Heart left ventricle (tissue), 16 donors: ENCODE results near the gene SLC29A3. TPM values are rescaled to one million over a fixed set of nuclear protein-coding genes. Genes with fewer than 3 reads are reported as not detected.

Experiments used
- ATAC-seq, 4 donors: fragments of 200-7000 bp; cut with Tn5 transposase; one replicate each; pipeline ENCODE4 v1.9.1; 2020 to 2022; ENCODE audit warnings: moderate library complexity in 4 of 4, mild to moderate bottlenecking in 3 of 4, moderate number of reproducible peaks in 1 of 4
- DNase-seq, 5 donors: peaks; one replicate each; pipeline ENCODE4 v3.0.0-alpha.2; 2020
- H3K27ac ChIP-seq, 12 donors: fragments of 200-600 bp; sonication (generic) in 4 of 12; one replicate each; pipeline versions ENCODE4 v1.5.0 to v1.8.0; 2016 to 2022; ENCODE audit warnings: mild to moderate bottlenecking in 2 of 12
- H3K27me3 ChIP-seq, 9 donors: fragments of 200-600 bp; sonication (generic) in 2 of 9; one replicate each; pipeline versions ENCODE4 v1.5.1 to v1.8.0; 2016 to 2022; ENCODE audit warnings: mild to moderate bottlenecking in 3 of 9
- H3K36me3 ChIP-seq, 9 donors: fragments of 200-600 bp; sonication (generic) in 2 of 9; one replicate each; pipeline versions ENCODE4 v1.5.0 to v1.8.0; 2018 to 2022; ENCODE audit warnings: mild to moderate bottlenecking in 2 of 9
- H3K4me1 ChIP-seq, 12 donors: fragments of 200-600 bp; sonication (generic) in 4 of 12; one replicate each; pipeline versions ENCODE4 v1.5.0 to v1.8.0; 2016 to 2022; ENCODE audit warnings: mild to moderate bottlenecking in 3 of 12
- H3K4me3 ChIP-seq, 12 donors: fragments of 200-600 bp; sonication (generic) in 4 of 12; one replicate each; pipeline versions ENCODE4 v1.5.0 to v1.8.0; 2017 to 2022; ENCODE audit warnings: mild to moderate bottlenecking in 9 of 12, moderate library complexity in 4 of 12
- H3K9me3 ChIP-seq, 12 donors: fragments of 200-600 bp; sonication (generic) in 4 of 12; one replicate each; pipeline versions ENCODE4 v1.5.0 to v1.8.0; 2016 to 2022; ENCODE audit warnings: mild to moderate bottlenecking in 1 of 12
- POLR2A ChIP-seq, 2 donors: fragments of 450-650 bp; IDR thresholded peaks; one replicate each; pipeline ENCODE4 v1.6.1; 2017; ENCODE audit warnings: antibody characterized with exemption in 2 of 2, mild to moderate bottlenecking in 2 of 2, moderate library complexity in 2 of 2
- WGBS, 4 donors: extraction: QIAGEN DNeasy Blood & Tissue Kit in 2 of 4; methylation state at CpG; one replicate each; pipeline versions ENCODE4 v1.1.5 to v1.1.7; 2013 to 2018; 5-methylcytosine and 5-hydroxymethylcytosine counted together
- intact Hi-C, 10 donors: fragments of 100-400 bp; cut with DNase I; formaldehyde crosslinking; loops; one replicate each; pipeline versions ENCODE4 v1.11.1 to v1.14.2; 2022
- polyA plus RNA-seq, 2 donors: library from polyadenylated mRNA; stranded (reverse); fragments of 200-250 nt; gene quantifications; one replicate each; pipeline ENCODE4 v1.2.3, GENCODE V29; 2013
- total RNA-seq, 9 donors: library from RNA; depleted of rRNA in 2 of 9; stranded (reverse); fragments of >200 nt in 2 of 9; fragmentation: NEBNext Ultra II Directional in 3 of 9; extraction: Animal tissue kit (Norgen Biotek cat#: 25700) in 3 of 9; gene quantifications; one replicate each; pipeline versions ENCODE4 v1.1.0 to v1.2.4, GENCODE V29; 2016 to 2023
- TF ChIP-seq, protein P1 (sequence below), 12 donors: fragments of 200-600 bp; sonication (generic) in 4 of 12; IDR thresholded peaks; one replicate each; pipeline versions ENCODE4 v1.5.0 to v1.8.0; 2018 to 2022; ENCODE audit warnings: antibody characterized with exemption in 12 of 12, mild to moderate bottlenecking in 5 of 12
- donor health status: ischemic (EF 13 %, LVEDD 7.1; RV severe dilation, severe dysfunction).
- donor health status: healthy with polysubstance abuse.
- donor health status: DM: no; HTN: yes; CAD: no.
- donor health status: DM: no; HTN: no; CAD: no.
- donor health status: ischemic (EF 25% LVEDD 6.9; RV normal size, moderate dysfunction).
- donor health status: ischemic (EF 25% LVEDD 5.7; RV mildly dilated, moderate dysfunction).
- donor health status: healthy.
- donor health status: DM: yes; HTN: yes; CAD: no.
- donor health status: ischemic (EF 35%, LVEDD 5.7; RV mildly dilated, moderate dysfunction).
- donor health status: nonischemic (EF 11% LVEDD 7.7; RV severe dilation, severe dysfunction).
- donor health status: DM: yes; HTN: yes; CAD: no.
- donor health status: PGD.
- donor health status: ischemic (EF 29% LVEDD 5.4; RV normal size, mild dysfunction).
- donor health status: nonischemic (EF 23%, LVEDD 6.1; RV moderate dilation, normal function).

SLC29A3 gene
- total and polyA plus RNA-seq, 11 donors: 0.76 to 6.2 (median 1.6) TPM

DNA sequence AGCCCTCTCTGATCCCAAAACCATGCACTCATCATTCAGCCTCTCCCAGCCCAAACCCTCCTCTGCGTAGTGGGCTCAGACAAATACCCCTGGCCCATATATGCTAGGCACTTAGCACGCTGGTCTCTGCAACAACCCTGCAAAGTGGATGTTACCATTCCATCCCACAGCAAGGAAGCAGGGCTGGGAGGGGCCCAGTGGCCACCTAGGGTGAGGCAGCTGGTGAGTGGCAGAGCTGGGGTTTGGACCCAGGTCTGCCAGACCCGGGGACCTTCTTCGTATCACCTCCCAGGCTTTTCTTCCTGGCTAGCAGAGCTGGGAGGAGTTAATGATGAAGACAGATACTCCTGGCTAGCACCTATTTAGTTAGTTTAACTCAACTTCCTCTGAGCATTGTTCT lies 33.1 kb upstream of the SLC29A3 start:
- intact Hi-C loops: loop anchor here in 9 of 10 donors (1.0 to 10.0 kb wide), 11 partner anchors 74 to 384 kb away; partner anchors contain the start of gene UNC5B (in 1 of the 9)
- Histone ChIP-seq H3K27ac (no peak overlapping the region), H3K9me3 (no peaks in the 10 kb centered on the region), H3K27me3 (no peaks in the 10 kb centered on the region), H3K4me3 (no peak overlapping the region), H3K4me1 (peaks cover 0 to 14% (median 6%) of the 10 kb centered on the region in 12 donors), H3K36me3 (peaks cover 0 to 93% (median 40%) of the 10 kb centered on the region in 9 donors)
- WGBS, 4 donors: 80 to 84% (median 81%) methylated on average over 4 of the region's 4 CpGs
- no peak for ATAC-seq
- no peak for DNase-seq
- TF ChIP-seq POLR2A (IDR thresholded peaks at IDR 0.05): no peak
- TF ChIP-seq, protein P1, sequence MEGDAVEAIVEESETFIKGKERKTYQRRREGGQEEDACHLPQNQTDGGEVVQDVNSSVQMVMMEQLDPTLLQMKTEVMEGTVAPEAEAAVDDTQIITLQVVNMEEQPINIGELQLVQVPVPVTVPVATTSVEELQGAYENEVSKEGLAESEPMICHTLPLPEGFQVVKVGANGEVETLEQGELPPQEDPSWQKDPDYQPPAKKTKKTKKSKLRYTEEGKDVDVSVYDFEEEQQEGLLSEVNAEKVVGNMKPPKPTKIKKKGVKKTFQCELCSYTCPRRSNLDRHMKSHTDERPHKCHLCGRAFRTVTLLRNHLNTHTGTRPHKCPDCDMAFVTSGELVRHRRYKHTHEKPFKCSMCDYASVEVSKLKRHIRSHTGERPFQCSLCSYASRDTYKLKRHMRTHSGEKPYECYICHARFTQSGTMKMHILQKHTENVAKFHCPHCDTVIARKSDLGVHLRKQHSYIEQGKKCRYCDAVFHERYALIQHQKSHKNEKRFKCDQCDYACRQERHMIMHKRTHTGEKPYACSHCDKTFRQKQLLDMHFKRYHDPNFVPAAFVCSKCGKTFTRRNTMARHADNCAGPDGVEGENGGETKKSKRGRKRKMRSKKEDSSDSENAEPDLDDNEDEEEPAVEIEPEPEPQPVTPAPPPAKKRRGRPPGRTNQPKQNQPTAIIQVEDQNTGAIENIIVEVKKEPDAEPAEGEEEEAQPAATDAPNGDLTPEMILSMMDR (IDR thresholded peaks at IDR 0.05): no peak

DNA sequence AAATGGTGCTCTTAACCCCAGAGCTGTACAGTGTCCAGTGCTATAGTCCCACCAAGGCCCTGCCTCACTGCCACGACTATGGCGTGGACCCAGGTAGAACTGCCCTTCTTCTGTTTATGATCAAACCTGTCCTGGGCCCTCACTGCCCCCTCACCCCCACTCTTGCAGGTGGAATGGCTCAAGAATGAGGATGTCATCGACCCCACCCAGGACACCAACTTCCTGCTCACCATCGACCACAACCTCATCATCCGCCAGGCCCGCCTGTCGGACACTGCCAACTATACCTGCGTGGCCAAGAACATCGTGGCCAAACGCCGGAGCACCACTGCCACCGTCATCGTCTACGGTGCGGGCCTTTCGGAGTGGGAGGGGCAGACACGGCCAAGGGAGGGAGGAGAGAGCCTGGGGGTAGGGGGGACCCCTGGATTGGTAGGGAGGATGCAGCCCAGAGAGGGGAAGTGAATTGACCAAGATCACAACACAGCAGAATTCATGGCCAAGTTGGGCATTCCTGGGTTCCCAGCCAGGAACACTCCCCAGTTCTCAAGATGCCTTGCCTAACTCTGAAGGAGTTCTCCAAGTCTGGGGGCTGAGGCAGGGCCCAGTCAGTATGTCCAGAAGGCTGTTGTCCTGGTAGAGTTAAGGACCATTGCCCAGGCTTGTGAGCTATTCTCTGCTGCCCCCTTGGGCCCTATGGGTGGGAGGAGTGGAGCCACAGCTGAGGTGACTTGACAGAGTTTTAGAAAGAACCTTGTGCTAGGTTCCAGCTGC lies 32.4 kb upstream of the SLC29A3 start:
- DNase-seq: peak in 1 of 5 donors; percentile 10
- H3K4me3 ChIP-seq: no peak overlapping the region
- peaks cover 0 to 93% (median 45%) of the 10 kb centered on the region in 9 donors for H3K36me3 ChIP-seq
- H3K4me1 ChIP-seq: peaks cover 0 to 14% (median 6%) of the 10 kb centered on the region in 12 donors
- TF ChIP-seq, protein P1 (IDR thresholded peaks at IDR 0.05): no peak
- TF ChIP-seq POLR2A (IDR thresholded peaks at IDR 0.05): no peak
- WGBS, 4 donors: 90 to 93% (median 91%) methylated on average over 17 of the region's 17 CpGs
- H3K27me3 ChIP-seq: no peaks in the 10 kb centered on the region
- intact Hi-C loops: loop anchor here in 7 of 10 donors (5.0 to 10.0 kb wide), 6 partner anchors 74 to 384 kb away; partner anchors contain the start of gene UNC5B (in 1 of the 7)
- no peaks in the 10 kb centered on the region for H3K9me3 ChIP-seq
- ATAC-seq: no peak
- no peak overlapping the region for H3K27ac ChIP-seq

DNA sequence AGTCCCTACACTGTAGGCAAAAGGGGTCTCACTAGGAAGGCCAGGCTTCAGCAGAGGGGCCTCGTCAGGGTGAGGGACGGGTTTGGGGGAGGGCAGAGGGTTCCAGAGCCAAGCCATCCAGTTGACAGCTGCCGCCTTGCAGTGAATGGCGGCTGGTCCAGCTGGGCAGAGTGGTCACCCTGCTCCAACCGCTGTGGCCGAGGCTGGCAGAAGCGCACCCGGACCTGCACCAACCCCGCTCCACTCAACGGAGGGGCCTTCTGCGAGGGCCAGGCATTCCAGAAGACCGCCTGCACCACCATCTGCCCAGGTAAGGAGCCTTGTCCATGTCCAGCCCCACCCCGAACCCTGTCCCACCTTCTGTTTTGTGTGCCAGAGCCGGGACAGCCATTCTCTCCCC lies 31.6 kb upstream of the SLC29A3 start:
- no peaks in the 10 kb centered on the region for H3K27me3 ChIP-seq
- no peak overlapping the region for H3K27ac ChIP-seq
- WGBS, 4 donors: 86 to 93% (median 90%) methylated on average over 9 to 14 of the region's 14 CpGs
- intact Hi-C loops: loop anchor here in 7 of 10 donors (5.0 to 10.0 kb wide), 6 partner anchors 75 to 385 kb away; partner anchors contain the start of gene UNC5B (in 1 of the 7)
- no peak overlapping the region for H3K4me3 ChIP-seq
- ATAC-seq (no peak), DNase-seq (peak in 1 of 5 donors; percentile 13)
- H3K36me3 ChIP-seq: peaks cover 0 to 93% (median 45%) of the 10 kb centered on the region in 9 donors
- no peak for TF ChIP-seq POLR2A (IDR thresholded peaks at IDR 0.05)
- TF ChIP-seq, protein P1 (IDR thresholded peaks at IDR 0.05): no peak
- H3K9me3 ChIP-seq: no peaks in the 10 kb centered on the region
- peaks cover 0 to 14% (median 6%) of the 10 kb centered on the region in 12 donors for H3K4me1 ChIP-seq

DNA sequence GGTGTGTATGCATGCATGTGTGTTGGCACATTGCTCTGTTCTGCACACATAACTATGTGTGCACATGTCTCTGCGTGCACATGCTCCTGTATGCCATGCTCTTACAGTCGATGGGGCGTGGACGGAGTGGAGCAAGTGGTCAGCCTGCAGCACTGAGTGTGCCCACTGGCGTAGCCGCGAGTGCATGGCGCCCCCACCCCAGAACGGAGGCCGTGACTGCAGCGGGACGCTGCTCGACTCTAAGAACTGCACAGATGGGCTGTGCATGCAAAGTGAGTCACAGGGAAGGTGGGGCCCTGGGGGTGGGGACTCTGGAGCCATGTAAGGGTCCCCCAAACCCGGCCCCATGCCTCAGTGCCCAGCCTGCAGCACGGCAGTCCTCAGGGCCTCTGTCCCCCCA lies 30.6 kb upstream of the SLC29A3 start:
- peak in 1 of 5 donors; percentile 15 for DNase-seq
- no peak overlapping the region for H3K4me3 ChIP-seq
- peaks cover 0 to 93% (median 48%) of the 10 kb centered on the region in 9 donors for H3K36me3 ChIP-seq
- intact Hi-C loops: loop anchor here in 7 of 10 donors (5.0 to 10.0 kb wide), 6 partner anchors 76 to 386 kb away; partner anchors contain the start of gene UNC5B (in 1 of the 7)
- peaks cover 0 to 14% (median 6%) of the 10 kb centered on the region in 12 donors for H3K4me1 ChIP-seq
- no peaks in the 10 kb centered on the region for H3K27me3 ChIP-seq
- WGBS, 4 donors: 94 to 98% (median 94%) methylated on average over 12 to 15 of the region's 15 CpGs
- H3K27ac ChIP-seq: no peak overlapping the region
- ATAC-seq: no peak
- H3K9me3 ChIP-seq: no peaks in the 10 kb centered on the region
- TF ChIP-seq, protein P1 (IDR thresholded peaks at IDR 0.05): no peak
- TF ChIP-seq POLR2A (IDR thresholded peaks at IDR 0.05): no peak
